H1 (cell line): ENCODE measurements around the gene TBC1D22A. TPM values are rescaled to one million over a fixed set of nuclear protein-coding genes. Genes with fewer than 3 reads are reported as not detected.

Source experiments
- CTCF ChIA-PET: fragments of 300-600 bp; sonication (Branson Sonifier 250); formaldehyde crosslinking; loops from one replicate; lab custom pipeline; 2021; ENCODE audit not compliant: partially characterized antibody; lab: Charles Lee
- POLR2A ChIA-PET: fragments of 300-600 bp; sonication (Branson Sonifier 250); formaldehyde crosslinking; loops from one replicate; lab custom pipeline; 2021; ENCODE audit warnings: inconsistent platforms; ENCODE audit not compliant: partially characterized antibody; lab: Charles Lee
- DNase-seq, 2 experiments: peaks; one replicate each; pipeline versions ENCODE4 v3.0.0 to v3.0.0-alpha.2; 2010 to 2022; ENCODE audit warnings: low spot score in 2 of 2, low read depth in 1 of 2, mixed read lengths in 1 of 2
- FAIRE-seq: peaks from 2 replicates; lab custom pipeline; 2011; peaks lifted over from hg19 to GRCh38; lab: Jason Lieb, UNC
- H2AFZ ChIP-seq: 2 replicates; pipeline ENCODE4 v1.8.1; 2012; ENCODE audit warnings: low read length, inconsistent platforms
- H2AK5ac ChIP-seq: 2 replicates; pipeline ENCODE4 v1.6.1; 2013; ENCODE audit warnings: low read depth, low read length
- H2BK120ac ChIP-seq: replicated peaks from 2 replicates; pipeline ENCODE3; 2013; ENCODE audit warnings: low read depth, low read length, inconsistent platforms
- H2BK12ac ChIP-seq: 2 replicates; pipeline ENCODE4 v1.6.1; 2013; ENCODE audit warnings: low read depth, low read length
- H2BK15ac ChIP-seq: 2 replicates; pipeline ENCODE4 v1.6.1; 2013; ENCODE audit warnings: low read length
- H2BK20ac ChIP-seq: 2 replicates; pipeline ENCODE4 v1.6.1; 2013; ENCODE audit warnings: low read length
- H2BK5ac ChIP-seq: 2 replicates; pipeline ENCODE4 v1.6.1; 2013; ENCODE audit warnings: low read depth, low read length
- H3K14ac ChIP-seq: 2 replicates; pipeline ENCODE4 v1.6.1; 2013; ENCODE audit warnings: inconsistent platforms; ENCODE audit not compliant: insufficient read length
- H3K18ac ChIP-seq: 2 replicates; pipeline ENCODE4 v1.6.1; 2013; ENCODE audit warnings: low read length; ENCODE audit errors: extremely low read depth
- H3K23ac ChIP-seq: 2 replicates; pipeline ENCODE4 v1.6.1; 2013; ENCODE audit warnings: inconsistent platforms; ENCODE audit not compliant: insufficient read length
- H3K23me2 ChIP-seq: 2 replicates; pipeline ENCODE4 v1.6.1; 2013; ENCODE audit warnings: low read depth, low read length
- H3K27ac ChIP-seq: 2 replicates; pipeline ENCODE4 v1.6.1; 2011; ENCODE audit warnings: low read depth, low read length, inconsistent platforms
- H3K27me3 ChIP-seq, 4 experiments: replicated peaks in 1 of 4; 1 replicate in 1 of 4; 2 replicates in 3 of 4; pipeline versions ENCODE4 v1.6.1 to v1.8.1; 2011 to 2013; ENCODE audit warnings: low read length in 3 of 4, mild to moderate bottlenecking in 3 of 4, inconsistent platforms in 2 of 4, mixed read lengths in 2 of 4, moderate library complexity in 1 of 4; ENCODE audit not compliant: control insufficient read depth in 3 of 4, insufficient read depth in 3 of 4; ENCODE audit errors: extremely low read depth in 1 of 4
- H3K36me3 ChIP-seq, 4 experiments: 2 replicates each; pipeline versions ENCODE4 v1.6.1 to v1.8.1; 2011 to 2013; ENCODE audit warnings: mild to moderate bottlenecking in 4 of 4, low read length in 3 of 4, moderate library complexity in 2 of 4, control low read depth in 1 of 4, inconsistent platforms in 1 of 4; ENCODE audit not compliant: insufficient read depth in 4 of 4, control insufficient read depth in 2 of 4
- H3K4ac ChIP-seq: replicated peaks from 2 replicates; pipeline ENCODE3; 2013; ENCODE audit warnings: low read length, low read depth, mixed read lengths, inconsistent platforms; ENCODE audit not compliant: insufficient read length
- H3K4me1 ChIP-seq, 4 experiments: replicated peaks in 1 of 4; 1 replicate in 1 of 4; 2 replicates in 3 of 4; pipeline versions ENCODE4 v1.6.1 to v1.8.1; 2011 to 2013; ENCODE audit warnings: low read length in 3 of 4, inconsistent platforms in 2 of 4, mixed read lengths in 1 of 4; ENCODE audit not compliant: insufficient read depth in 4 of 4, control insufficient read depth in 3 of 4
- H3K4me2 ChIP-seq, 2 experiments: 2 replicates each; pipeline versions ENCODE4 v1.6.1 to v1.8.1; 2011 to 2013; ENCODE audit warnings: low read depth in 2 of 2, low read length in 2 of 2, control low read depth in 1 of 2, inconsistent platforms in 1 of 2, mild to moderate bottlenecking in 1 of 2; ENCODE audit not compliant: insufficient read depth in 1 of 2
- H3K4me3 ChIP-seq, 4 experiments: fragments of 200-600, 300-600 bp in 1 of 4; sonication (generic), shearing (Covaris generic), sonication (Bioruptor Twin) in 1 of 4; 2 replicates each; pipeline versions ENCODE4 v1.5.1 to v1.8.1; 2011 to 2016; ENCODE audit warnings: low read length in 4 of 4, low read depth in 3 of 4, control low read depth in 2 of 4, inconsistent platforms in 2 of 4, mild to moderate bottlenecking in 2 of 4, mixed read lengths in 1 of 4, moderate library complexity in 1 of 4; ENCODE audit not compliant: insufficient read depth in 2 of 4; ENCODE audit errors: extremely low read depth in 1 of 4
- H3K56ac ChIP-seq: replicated peaks from 2 replicates; pipeline ENCODE3; 2013; ENCODE audit warnings: low read depth, mild to moderate bottlenecking, mixed read lengths, low read length, inconsistent platforms; ENCODE audit not compliant: insufficient read length
- H3K79me1 ChIP-seq: 2 replicates; pipeline ENCODE4 v1.6.1; 2013; ENCODE audit warnings: low read depth, low read length, control low read depth
- H3K79me2 ChIP-seq, 2 experiments: 2 replicates each; pipeline versions ENCODE4 v1.6.1 to v1.8.1; 2012 to 2013; ENCODE audit warnings: low read length in 2 of 2, mild to moderate bottlenecking in 2 of 2, inconsistent platforms in 1 of 2; ENCODE audit not compliant: insufficient read depth in 2 of 2, control insufficient read depth in 1 of 2
- H3K9ac ChIP-seq, 4 experiments: replicated peaks in 1 of 4; 1 replicate in 1 of 4; 2 replicates in 3 of 4; pipeline versions ENCODE4 v1.6.1 to v1.8.1; 2011 to 2013; ENCODE audit warnings: low read depth in 3 of 4, low read length in 3 of 4, control low read depth in 2 of 4, mild to moderate bottlenecking in 2 of 4, moderate library complexity in 2 of 4, inconsistent platforms in 1 of 4; ENCODE audit errors: extremely low read depth in 1 of 4
- H3K9me3 ChIP-seq, 2 experiments: 2 replicates each; pipeline versions ENCODE4 v1.6.1 to v1.8.1; 2012 to 2013; ENCODE audit warnings: mild to moderate bottlenecking in 2 of 2, moderate library complexity in 2 of 2, control low read depth in 1 of 2, inconsistent platforms in 1 of 2, low read depth in 1 of 2, low read length in 1 of 2, mixed read lengths in 1 of 2; ENCODE audit not compliant: insufficient read depth in 2 of 2
- H4K20me1 ChIP-seq, 2 experiments: replicated peaks in 1 of 2; 2 replicates each; pipeline versions ENCODE3 to v1.8.1; 2011 to 2013; ENCODE audit warnings: inconsistent platforms in 2 of 2, low read length in 2 of 2, mild to moderate bottlenecking in 1 of 2; ENCODE audit not compliant: insufficient read depth in 2 of 2, control insufficient read depth in 1 of 2
- H4K5ac ChIP-seq: 2 replicates; pipeline ENCODE4 v1.6.1; 2013; ENCODE audit warnings: low read length, low read depth, mixed read lengths, inconsistent platforms; ENCODE audit not compliant: insufficient read length
- H4K8ac ChIP-seq: 2 replicates; pipeline ENCODE4 v1.8.0; 2013; ENCODE audit warnings: mild to moderate bottlenecking, moderate library complexity, low read length, inconsistent platforms; ENCODE audit not compliant: insufficient read depth; ENCODE audit errors: extremely low read depth
- H4K91ac ChIP-seq: replicated peaks from 2 replicates; pipeline ENCODE3; 2013; ENCODE audit warnings: low read length, mixed read lengths, inconsistent platforms; ENCODE audit not compliant: insufficient read length
- EZH2 ChIP-seq: fragments of 200-600 bp; sonication (generic); IDR thresholded peaks from 2 replicates; pipeline ENCODE4 v1.7.1; 2012; ENCODE audit warnings: low read depth, mild to moderate bottlenecking, moderate library complexity, low read length, inconsistent platforms; ENCODE audit not compliant: severe bottlenecking
- HDAC2 ChIP-seq, 2 experiments: fragments of 300-600 bp in 1 of 2; sonication (generic) in 1 of 2; IDR thresholded peaks; 2 replicates each; pipeline ENCODE4 v1.6.1; 2011 to 2012; ENCODE audit warnings: low read depth in 2 of 2, low read length in 2 of 2, mild to moderate bottlenecking in 2 of 2, moderate library complexity in 2 of 2, borderline replicate concordance in 1 of 2, inconsistent platforms in 1 of 2
- SIRT6 ChIP-seq: IDR thresholded peaks from one replicate; pipeline ENCODE4 v1.7.1; 2012; ENCODE audit warnings: low read length, inconsistent platforms
- SIX5 ChIP-seq: IDR thresholded peaks from 2 replicates; pipeline ENCODE4 v1.6.1; 2011; ENCODE audit warnings: mild to moderate bottlenecking, low read depth, low read length
- WGBS, 2 experiments: shearing (Covaris generic) in 1 of 2; methylation state at CpG; one replicate each; pipeline versions ENCODE4 v1.1.6 to v1.1.7; 2013 to 2015; ENCODE audit warnings: low lambda C conversion rate in 2 of 2, mixed read lengths in 2 of 2, inconsistent platforms in 1 of 2, low coverage in 1 of 2, missing lambda C conversion rate in 1 of 2; ENCODE audit not compliant: insufficient replicate concordance in 2 of 2, insufficient coverage in 1 of 2, insufficient read length in 1 of 2; ENCODE audit errors: extremely low coverage in 1 of 2, missing lambda C conversion rate in 1 of 2; 5-methylcytosine and 5-hydroxymethylcytosine counted together
- polyA plus RNA-seq, 7 experiments: library from polyadenylated mRNA; depleted of rRNA in 3 of 7; stranded (reverse) in 5 of 7; unstranded in 2 of 7; fragments of >200 nt in 5 of 7; fragments of 200-250 nt in 2 of 7; gene quantifications; 1 replicate in 5 of 7; 2 replicates in 1 of 7; 4 replicates in 1 of 7; pipeline versions ENCODE4 v1.2.1 to v1.2.3, GENCODE V29; 2011 to 2013; ENCODE audit warnings: missing spikeins in 2 of 7, mixed read lengths in 2 of 7
- total RNA-seq: library from RNA; stranded (reverse); fragmentation: NEBNext Ultra II Directional; extraction: Animal tissue kit (Norgen Biotek cat#: 25700); gene quantifications from 2 replicates; pipeline ENCODE4 v1.2.1, GENCODE V29; 2021
- TF ChIP-seq, protein P1 (sequence below), 3 experiments: IDR thresholded peaks; 1 replicate in 2 of 3; 2 replicates in 1 of 3; pipeline versions ENCODE4 v1.5.1 to v1.6.1; 2011; ENCODE audit warnings: low read length in 3 of 3, mild to moderate bottlenecking in 3 of 3, inconsistent platforms in 2 of 3, low read depth in 1 of 3, moderate library complexity in 1 of 3; ENCODE audit not compliant: insufficient read depth in 1 of 3; ENCODE audit errors: control extremely low read depth in 1 of 3

TBC1D22A gene
- total and polyA plus RNA-seq, 2 of the 8 experiments (the other 6 are each of a cell fraction or from before 2014, with no cell fraction given): 11.9 to 18.4 TPM

DNA sequence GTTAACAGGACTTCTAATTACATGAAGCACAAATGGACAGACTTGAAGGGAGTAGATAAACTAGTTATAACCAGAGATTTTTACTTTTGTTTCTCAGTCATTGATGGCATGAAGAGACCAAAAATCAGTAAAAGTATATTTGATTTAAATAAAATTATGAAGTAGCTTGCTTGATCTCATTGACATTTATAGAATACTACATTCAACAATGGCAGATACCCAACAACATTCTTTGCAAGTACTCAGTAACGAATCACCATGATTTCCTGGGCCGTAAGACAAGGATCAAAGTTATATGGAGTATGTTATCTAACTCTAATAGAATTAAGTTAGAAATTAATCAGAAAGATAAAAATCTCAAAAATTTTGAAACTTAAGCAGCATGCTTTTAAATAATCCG lies 317.6 kb downstream of the TBC1D22A start:
- peaks cover 0 to 5% (median 1%) of the 10 kb centered on the region in 4 experiments; a peak in 3 of 7 replicates for H3K4me1 ChIP-seq

More for the DNA sequence above, 317.6 kb downstream of the TBC1D22A start:
- Histone ChIP-seq H4K8ac (no peak overlapping the region), H3K4me3 (no peak overlapping the region), H3K23ac (no peak overlapping the region), H3K79me1 (no peaks in the 10 kb centered on the region; the same call in 1 of the 2 replicates), H3K4me2 (no peak overlapping the region), H2BK15ac (no peak overlapping the region), H2AK5ac (no peak overlapping the region), H4K20me1 (peaks cover 0 to 3% of the 10 kb centered on the region in 2 experiments), H3K27ac (no peak overlapping the region), H2BK120ac (no peak overlapping the region), H3K4ac (no peak overlapping the region), H4K91ac (no peak overlapping the region), H3K23me2 (no peaks in the 10 kb centered on the region), H3K9ac (no peak overlapping the region), H3K27me3 (no peaks in the 10 kb centered on the region), H2AFZ (no peak overlapping the region), H4K5ac (no peak overlapping the region), H2BK12ac (no peak overlapping the region), H2BK5ac (no peak overlapping the region), H3K18ac (no peak overlapping the region), H2BK20ac (no peak overlapping the region), H3K9me3 (peaks cover 0 to 13% of the 10 kb centered on the region in 2 experiments; a peak in 2 of 4 replicates), H3K14ac (no peak overlapping the region), H3K56ac (no peak overlapping the region), H3K79me2 (no peaks in the 10 kb centered on the region), H3K36me3 (no peaks in the 10 kb centered on the region; a peak in 1 of 8 replicates)
- DNase-seq: no peak
- TF ChIP-seq EZH2: no peak
- no peak for TF ChIP-seq SIX5
- TF ChIP-seq, protein P1, sequence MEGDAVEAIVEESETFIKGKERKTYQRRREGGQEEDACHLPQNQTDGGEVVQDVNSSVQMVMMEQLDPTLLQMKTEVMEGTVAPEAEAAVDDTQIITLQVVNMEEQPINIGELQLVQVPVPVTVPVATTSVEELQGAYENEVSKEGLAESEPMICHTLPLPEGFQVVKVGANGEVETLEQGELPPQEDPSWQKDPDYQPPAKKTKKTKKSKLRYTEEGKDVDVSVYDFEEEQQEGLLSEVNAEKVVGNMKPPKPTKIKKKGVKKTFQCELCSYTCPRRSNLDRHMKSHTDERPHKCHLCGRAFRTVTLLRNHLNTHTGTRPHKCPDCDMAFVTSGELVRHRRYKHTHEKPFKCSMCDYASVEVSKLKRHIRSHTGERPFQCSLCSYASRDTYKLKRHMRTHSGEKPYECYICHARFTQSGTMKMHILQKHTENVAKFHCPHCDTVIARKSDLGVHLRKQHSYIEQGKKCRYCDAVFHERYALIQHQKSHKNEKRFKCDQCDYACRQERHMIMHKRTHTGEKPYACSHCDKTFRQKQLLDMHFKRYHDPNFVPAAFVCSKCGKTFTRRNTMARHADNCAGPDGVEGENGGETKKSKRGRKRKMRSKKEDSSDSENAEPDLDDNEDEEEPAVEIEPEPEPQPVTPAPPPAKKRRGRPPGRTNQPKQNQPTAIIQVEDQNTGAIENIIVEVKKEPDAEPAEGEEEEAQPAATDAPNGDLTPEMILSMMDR (IDR thresholded peaks at IDR 0.05; ENCODE audit: control extremely low read depth in 1 of 3, insufficient read depth in 1 of 3, low read depth in 1 of 3, low read length in 3 of 3): no peak
- TF ChIP-seq HDAC2 (IDR thresholded peaks at IDR 0.05; ENCODE audit: borderline replicate concordance in 1 of 2, low read depth in 2 of 2, low read length in 2 of 2): no peak
- no peak for TF ChIP-seq SIRT6
- FAIRE-seq: no peak
- 95% methylated on average over 3 of the region's 3 CpGs; no CpG with 5 or more reads in 1 of the 2 experiments for WGBS, 2 experiments
- ChIA-PET POLR2A (no interaction called here), CTCF (no interaction called here)
